NT2/D1 (cell line): Measurements from ENCODE around the gene FNIP1.

Experiments
- SUZ12 ChIP-seq: IDR thresholded peaks from 2 replicates; pipeline ENCODE4 v1.6.1; 2011; ENCODE audit not compliant: insufficient read length, insufficient read depth; ENCODE audit errors: extremely low read depth
- YY1 ChIP-seq: IDR thresholded peaks from 2 replicates; pipeline ENCODE4 v1.6.1; 2011; ENCODE audit not compliant: insufficient read length, insufficient read depth
- ZNF274 ChIP-seq: IDR thresholded peaks from 2 replicates; pipeline ENCODE4 v1.6.1; 2011; ENCODE audit warnings: mild to moderate bottlenecking, low read depth, low read length

- no peak for TF ChIP-seq SUZ12
- TF ChIP-seq YY1, result no peak
- no peak for TF ChIP-seq ZNF274
These were observed 167.8 kb downstream of the FNIP1 start for GRCh38 chr5:131628990-131629389.
